Activated CD4-positive, alpha-beta T cell treated with anti-CD3 and anti-CD28 coated beads for 24 hours (primary cell): ENCODE measurements around the gene ATF6.
"Not testable (repeated sequence)": the region's sequence is repeated elsewhere in the genome, so short reads cannot be mapped to it uniquely, and the experiment has no call there.

Experiments
- DNase-seq, 2 donors: peaks; one replicate each; pipeline ENCODE4 v3.0.0-alpha.2; 2020; ENCODE audit warnings: low read depth in 2 of 2

Gene ATF6, protein sequence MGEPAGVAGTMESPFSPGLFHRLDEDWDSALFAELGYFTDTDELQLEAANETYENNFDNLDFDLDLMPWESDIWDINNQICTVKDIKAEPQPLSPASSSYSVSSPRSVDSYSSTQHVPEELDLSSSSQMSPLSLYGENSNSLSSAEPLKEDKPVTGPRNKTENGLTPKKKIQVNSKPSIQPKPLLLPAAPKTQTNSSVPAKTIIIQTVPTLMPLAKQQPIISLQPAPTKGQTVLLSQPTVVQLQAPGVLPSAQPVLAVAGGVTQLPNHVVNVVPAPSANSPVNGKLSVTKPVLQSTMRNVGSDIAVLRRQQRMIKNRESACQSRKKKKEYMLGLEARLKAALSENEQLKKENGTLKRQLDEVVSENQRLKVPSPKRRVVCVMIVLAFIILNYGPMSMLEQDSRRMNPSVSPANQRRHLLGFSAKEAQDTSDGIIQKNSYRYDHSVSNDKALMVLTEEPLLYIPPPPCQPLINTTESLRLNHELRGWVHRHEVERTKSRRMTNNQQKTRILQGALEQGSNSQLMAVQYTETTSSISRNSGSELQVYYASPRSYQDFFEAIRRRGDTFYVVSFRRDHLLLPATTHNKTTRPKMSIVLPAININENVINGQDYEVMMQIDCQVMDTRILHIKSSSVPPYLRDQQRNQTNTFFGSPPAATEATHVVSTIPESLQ

DNA sequence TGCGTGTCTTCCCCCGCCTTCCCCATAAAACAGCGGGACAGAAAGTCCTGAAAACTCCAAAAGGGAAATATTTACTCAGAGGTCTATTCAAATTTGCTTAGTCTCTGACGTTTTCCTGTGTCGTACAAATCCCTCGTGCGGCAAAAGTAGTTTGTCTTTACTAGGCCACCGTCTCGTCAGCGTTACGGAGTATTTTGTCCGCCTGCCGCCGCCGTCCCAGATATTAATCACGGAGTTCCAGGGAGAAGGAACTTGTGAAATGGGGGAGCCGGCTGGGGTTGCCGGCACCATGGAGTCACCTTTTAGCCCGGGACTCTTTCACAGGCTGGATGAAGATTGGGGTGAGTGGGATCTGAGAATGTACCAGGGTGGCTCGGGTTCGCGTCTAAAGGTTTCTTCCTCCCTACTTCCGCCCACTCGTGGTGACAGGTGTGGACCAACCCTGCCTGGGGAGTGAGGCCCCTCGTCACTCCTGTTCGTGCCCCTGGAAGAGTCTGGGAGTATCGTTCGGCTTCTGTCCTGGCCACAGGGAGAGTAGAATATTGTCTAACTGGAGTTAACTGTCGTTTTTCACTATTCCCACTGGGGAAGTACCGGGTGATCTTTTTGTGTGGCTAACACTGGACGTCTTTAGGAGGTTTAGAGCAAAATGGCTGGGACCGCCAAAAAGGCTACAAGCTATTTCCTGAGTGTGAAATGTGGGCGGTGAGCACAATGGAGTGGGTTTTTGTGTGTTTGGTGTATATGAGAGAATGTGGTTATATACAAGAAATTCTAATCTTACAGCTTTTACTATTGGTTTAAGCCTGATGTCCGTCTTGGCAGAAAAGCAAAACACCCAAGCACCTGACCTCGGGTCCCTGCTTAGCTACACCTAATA, at the start of gene ATF6:
Gene ATF6, plus strand, starts transcription at position 219 of the 880 bp plus-strand sequence. Its CDS starts 41 bp downstream, at position 260.
- DNase-seq, result peak; percentile 64 to 67

DNA sequence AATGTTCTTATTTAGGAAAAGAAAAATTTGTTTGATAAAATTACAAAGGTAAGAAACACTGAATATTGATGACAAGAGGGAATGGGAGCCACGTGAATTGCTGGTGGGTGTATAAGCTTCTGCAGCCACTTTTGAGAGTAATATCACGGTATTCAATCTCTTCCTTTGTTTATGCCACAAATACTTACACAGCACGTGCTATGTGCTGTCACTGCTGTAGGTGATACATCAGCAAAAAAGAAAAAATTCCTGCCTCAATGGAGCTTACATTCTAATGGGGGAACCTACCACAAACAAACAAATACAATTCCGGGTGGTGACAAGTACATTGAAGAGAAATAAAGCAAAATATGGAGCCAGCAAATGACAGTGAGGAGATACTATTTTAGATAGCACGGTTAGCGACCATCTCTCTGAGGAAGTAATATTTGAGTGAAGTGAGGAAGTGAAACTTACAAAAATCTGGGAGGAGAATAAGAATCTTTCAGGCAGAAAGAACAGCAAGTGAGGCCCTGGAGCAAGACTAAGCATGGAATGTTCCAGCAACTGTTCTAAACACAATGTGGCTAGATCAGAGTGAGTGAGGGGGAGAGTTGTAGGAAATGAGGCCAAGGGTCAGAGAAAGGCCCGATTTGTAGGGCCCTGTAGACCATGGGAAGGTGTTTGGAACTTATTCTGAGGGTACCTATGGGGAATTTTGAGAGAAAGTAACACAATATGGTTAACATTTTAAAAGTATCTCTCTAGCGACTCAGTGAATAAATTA, 47.4 kb upstream of the ATF6 start:
- DNase-seq, result no peak

DNA sequence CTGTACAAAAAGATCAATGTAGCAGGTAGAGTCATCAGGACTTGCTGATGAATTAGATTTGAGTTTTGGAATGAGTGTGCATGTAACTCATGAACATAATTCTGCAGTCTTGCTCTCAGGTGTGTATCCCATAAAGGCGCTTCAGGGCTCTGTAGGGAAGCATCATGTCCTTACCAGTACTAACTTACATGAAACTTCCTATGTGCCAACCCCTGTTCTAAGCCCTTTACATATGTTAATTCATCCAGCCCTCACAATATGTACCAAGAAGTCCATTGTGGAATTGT, 46.9 kb upstream of the ATF6 start:
- no peak for DNase-seq

DNA sequence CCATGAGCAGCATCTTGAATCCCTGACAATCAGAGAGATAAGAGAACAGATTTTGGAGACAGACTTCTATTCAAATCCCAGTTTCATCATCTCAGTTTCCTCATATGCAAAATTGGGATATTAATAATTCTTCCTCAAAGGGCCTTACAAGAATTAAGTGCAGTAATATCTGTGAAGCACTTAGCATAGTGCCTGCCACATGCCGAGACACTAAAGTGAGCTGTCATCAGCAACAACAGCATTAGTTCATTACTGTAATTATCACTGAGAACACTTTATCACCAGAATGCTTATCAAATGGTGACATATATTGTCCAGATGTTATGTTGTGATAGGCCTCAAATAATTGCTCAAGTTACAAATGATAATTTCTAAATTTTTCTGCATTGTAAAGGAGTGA, 45.7 kb upstream of the ATF6 start:
- DNase-seq, result no peak

DNA sequence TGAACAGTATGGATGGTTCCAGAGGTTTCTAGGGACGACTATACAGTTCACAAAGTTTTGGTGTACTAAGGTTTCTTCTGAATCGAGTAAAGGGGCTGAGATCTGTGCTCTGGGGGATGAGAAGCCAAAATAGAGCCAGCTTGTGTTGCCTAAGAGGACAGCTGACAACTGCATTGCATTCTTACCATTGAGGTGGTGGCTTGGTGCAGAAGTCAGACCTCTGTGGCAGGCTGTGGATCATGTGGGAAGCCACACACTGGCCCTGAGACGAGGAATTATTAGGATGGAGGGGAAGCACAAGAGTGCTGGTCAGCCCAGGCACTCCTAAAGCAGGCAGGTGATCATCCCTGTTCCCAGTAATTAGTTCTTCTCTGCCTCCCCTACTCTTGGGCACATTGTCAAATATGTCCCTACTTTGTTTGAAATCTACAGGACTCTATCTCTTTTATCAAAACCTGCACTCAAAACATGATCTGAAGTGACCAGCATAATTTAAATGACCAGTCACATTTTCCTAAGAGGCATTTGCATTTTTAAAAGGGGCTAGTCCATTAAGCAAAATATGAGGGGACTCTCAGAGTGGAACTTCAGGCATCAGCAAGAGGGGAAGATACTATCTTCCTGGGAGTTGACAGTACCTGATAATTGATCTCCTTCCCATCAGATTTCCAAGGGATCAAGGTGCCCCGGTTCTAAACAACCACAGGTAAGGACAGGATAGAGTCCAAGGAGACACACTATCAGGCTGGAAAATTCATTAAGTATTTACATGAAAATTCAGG, 45.0 kb upstream of the ATF6 start, which contains the start of gene FCRLB:
Gene FCRLB, plus strand, starts transcription at position 589 of the 782 bp plus-strand sequence. CDS start 1,129 bp downstream, outside the sequence.
- DNase-seq, result no peak

DNA sequence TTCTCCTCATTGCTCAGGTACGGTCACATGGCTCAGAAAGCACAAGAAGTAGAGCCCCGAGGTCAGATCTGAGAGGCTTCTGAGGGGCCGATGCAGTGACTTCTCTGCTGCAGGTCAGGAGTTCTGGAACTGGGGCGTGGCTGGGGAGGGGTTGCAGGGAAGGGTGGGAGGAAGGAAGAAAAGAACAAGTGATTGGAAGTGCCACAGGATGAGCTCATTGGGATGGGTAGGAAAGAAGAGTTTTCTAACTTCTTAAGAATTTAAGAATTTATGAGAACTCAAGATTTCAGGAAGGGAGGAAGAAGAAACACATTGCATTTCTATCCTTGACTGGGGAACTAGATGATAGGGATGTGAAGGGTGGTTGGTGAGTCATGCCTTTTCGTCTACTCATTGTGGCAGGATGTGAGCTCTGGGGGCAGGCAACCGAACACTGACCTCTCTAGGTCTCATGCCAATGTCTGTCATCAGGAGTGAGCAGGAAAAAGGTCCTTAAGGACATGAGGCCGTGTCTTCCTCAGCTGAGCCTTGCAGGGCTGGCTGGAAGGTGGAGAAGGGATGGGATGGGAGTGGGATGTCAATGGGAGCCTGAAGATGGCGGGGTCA, 44.3 kb upstream of the ATF6 start:
- no peak for DNase-seq

DNA sequence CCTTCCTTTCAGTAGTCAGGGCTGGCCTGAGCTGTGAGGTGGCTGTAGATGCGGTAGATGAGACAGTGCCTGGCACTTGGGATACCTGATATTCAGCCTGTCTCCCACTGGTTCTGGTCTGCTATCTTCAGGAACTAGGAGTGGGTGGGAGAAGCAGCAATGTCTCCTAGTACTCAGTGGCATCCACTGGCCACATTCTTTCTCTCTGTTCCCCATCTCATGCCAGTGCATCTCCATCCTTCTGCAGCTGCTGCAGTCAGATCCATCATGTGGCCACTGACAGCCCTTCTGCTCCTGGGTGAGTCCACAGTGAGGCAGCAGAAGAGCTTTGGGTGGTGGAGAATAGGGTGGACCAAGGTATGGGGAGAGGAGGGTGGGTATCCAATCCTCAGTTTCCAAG, 43.7 kb upstream of the ATF6 start:
- DNase-seq, result no peak

DNA sequence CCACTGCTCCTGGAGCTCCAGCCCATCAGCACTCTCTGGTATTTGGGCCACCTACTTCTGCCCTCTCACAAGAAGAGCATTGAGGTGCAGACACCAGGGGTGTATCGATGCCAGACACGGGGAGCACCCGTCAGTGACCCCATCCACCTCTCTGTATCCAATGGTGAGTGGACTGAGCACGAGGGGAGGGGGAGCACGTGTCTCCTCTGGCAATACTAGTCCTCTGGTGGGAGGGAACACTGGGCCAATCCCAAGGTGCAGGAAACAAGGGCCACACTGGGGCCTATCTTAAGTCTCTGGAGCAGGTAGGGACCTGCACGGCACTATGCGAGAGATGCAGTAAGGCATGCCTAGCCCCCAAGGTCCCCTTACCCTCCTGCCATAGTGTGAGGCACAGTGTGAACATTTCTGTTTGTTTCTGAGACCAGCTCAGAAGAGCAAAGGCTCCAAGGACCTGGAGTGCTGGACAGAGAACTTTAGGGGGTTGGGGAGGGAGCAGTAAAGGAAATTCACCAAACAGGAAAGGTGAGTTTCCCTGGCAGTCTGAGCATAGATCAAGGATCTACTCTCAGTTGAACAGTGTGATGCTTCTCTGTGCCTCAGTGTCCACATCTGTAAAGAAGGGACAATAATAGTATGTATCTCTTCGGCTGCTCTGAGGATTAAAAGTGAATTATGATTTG, 42.5 kb upstream of the ATF6 start:
- no peak for DNase-seq

DNA sequence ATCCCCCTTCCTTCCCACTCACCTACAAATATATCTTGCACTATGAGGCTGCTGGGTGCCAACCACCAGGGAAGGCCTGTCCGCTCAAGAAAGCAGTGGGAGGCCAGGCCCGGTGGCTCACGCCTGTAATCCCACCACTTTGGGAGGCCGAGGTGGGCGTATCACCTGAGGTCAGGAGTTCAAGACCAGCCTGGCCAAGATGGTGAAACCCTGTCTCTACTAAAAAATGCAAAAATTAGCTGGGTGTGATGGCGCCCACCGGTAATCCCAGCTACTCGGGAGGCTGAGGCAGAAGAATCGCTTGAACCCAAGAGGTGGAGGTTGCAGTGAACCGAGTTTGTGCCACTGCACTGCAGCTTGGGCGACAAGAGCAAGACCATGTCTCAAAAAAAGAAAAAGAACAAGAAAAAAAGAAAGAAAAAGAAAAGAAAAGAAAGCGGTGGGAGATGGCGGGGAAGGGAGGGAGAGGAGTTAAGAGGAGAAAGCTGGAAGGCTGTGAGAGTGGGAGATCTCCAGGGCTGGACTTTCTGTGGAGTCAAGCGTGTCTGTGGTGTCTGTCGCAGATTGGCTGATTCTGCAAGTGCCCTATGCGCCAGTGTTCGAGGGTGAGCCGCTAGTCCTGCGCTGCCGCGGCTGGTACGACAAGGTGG, 40.7 kb upstream of the ATF6 start:
- DNase-seq, result not testable (repeated sequence)

DNA sequence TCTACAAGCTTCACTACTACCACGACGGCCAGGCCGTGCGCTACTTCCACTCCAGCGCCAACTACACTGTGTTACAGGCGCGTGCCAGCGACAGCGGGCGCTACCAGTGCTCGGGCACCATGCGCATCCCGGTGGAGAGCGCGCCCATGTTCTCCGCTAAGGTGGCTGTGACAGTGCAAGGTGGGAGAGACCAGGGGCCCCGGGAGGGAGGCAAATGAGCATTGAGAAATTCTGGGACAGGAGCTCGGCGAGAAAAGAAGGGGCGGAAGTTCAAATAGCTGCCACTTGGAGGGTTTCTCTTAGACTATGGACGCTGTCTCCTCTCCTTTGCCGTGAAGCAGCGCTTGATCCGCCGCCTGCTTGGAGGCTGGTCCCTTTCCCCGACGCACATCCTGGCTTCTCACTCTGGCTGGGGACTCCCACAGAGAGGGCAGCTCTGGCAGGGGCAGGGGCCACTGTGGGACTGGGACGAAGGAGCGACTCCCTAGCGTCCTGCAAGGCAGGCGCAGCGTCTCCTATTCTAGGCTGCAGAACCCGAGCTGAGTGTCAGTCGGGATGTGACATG, 40.1 kb upstream of the ATF6 start:
- peak; percentile 11 to 13 for DNase-seq

DNA sequence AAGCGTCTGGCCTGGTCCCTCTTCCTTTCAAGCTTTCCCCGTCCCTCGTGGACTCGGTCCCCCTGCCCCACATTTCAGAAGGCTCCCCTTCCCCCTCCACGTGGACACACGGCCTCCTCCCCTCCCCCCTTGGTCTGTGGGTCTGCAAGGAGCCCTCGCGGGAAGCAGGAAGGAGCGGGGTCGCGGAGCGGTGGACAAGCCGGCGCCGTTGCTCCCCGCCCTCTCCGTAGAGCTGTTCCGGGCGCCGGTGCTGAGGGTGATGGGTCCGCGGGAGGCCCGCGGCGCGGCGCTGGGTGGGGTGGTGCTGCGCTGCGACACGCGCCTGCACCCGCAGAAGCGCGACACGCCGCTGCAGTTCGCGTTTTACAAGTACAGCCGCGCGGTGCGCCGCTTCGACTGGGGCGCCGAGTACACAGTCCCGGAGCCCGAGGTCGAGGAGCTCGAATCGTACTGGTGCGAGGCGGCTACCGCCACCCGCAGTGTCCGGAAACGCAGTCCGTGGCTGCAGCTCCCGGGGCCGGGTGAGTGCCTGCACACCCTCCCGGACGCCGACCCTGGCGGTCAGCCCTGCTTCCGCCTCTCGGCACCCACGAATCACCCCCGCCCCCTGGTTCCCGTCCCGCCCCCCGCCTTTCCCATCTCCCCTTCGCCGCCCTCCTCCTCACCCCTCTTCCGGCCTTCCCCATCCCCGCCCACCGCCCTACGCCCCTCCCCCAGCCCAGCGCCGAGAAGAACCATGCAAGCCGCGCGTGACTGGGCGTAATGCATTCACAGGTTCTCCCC, 39.5 kb upstream of the ATF6 start:
- DNase-seq, result peak; percentile 39 to 43

DNA sequence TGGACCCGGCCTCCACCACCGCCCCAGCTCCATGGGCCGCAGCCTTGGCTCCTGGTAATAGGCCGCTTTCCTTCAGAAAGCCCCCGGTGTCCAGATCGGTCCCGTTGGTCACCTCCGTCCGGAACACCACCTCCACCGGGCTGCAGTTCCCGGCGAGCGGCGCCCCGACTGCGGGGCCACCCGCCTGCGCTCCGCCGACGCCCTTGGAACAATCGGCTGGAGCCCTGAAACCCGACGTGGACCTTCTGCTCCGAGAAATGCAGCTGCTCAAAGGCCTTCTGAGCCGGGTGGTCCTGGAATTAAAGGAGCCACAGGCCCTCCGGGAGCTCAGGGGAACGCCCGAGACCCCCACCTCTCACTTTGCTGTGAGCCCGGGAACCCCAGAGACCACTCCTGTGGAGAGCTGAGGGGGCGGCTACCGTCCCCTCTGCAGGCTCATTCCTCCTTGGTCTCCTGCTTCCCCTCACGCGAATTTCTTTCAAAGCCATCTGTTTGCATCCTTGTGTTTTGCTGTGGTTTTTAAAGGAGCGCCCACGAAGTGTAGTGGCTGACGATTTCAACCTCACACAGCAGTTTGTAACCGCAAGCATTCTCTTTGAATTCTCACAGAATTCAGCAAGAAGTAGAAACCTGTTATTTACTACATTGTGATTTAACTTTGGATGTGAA, 38.7 kb upstream of the ATF6 start:
- no peak for DNase-seq

DNA sequence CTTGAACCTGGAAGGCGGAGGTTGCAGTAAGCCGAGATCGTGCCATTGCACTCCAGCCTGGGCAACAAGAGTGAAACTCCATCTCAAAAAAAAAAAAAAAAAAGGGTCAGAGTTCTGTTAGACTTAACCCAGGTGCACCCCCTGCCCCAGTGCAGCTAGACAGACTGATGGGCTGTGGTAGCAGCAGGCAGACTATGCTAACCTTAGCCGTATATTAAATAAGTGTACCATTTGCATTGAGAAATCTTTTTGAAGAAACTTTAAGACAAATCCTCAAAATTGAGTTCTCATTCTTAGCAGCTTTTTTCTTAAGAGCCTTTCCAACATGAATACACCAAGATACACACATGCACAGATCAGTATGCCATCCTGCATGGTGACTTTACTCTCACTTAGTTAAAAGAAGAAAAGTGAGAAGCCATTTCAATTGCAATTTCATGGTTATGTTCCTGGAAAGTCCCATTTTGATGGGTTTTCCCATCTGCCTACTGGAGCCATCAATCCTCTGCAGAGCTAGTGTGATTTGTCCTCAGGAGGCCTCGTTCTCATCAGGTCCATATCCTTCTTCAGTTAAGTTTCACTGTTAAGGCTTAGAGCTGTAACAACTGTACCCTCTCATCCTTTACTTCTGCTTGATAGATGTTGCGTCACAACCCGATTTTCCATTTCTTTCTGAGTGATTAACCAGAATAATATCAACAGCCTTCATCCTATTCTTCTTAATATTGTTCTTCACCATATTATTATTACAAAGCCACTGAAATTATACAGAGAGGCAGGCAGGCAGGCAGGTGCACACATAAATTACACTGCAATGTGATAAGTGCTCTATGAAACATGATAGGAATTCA, 37.5 kb upstream of the ATF6 start:
- no peak for DNase-seq

DNA sequence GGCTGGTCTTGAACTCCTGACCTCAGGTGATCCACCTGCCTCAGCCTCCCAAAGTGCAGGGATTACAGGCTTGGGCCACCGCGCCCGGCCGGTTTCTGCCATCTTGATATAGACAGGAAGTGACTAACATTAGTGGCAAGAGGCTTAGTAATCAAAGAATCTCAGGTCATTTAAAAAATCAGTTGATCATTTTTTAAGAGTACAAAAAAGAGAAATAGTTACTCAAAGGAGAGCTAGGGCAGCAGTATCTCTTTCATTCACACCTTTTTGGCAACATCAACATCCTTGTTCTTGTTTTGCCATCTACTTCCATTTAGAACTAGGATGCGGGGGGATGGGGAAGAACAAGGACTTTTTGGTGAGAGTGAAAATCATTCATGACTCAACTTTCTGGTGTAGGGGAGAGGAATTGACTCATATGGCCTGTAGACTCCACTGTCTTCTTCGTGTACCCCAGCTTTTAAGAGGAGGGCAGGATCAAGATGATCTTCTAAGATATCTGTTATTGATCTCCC, 36.0 kb upstream of the ATF6 start:
- peak; percentile 15 to 28 for DNase-seq

DNA sequence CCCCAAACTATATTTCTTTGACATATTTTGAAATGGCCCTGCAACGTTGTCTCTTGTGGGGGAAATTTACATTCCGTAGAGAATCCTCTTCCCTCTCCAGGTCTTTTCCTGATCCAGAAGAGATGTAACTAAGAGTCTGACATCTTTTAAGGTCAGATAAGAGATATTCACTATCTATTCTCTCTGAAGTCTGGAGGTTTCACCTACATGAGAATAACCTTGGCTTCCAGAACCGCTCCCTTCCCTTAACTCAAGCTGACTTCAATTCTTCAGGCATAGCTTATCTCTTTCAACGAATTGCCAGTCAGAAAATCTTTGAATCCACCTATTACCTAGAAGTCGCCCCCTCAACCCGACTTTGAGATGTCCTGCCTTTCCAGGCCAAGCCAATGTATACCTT, 34.9 kb upstream of the ATF6 start:
- no peak for DNase-seq

DNA sequence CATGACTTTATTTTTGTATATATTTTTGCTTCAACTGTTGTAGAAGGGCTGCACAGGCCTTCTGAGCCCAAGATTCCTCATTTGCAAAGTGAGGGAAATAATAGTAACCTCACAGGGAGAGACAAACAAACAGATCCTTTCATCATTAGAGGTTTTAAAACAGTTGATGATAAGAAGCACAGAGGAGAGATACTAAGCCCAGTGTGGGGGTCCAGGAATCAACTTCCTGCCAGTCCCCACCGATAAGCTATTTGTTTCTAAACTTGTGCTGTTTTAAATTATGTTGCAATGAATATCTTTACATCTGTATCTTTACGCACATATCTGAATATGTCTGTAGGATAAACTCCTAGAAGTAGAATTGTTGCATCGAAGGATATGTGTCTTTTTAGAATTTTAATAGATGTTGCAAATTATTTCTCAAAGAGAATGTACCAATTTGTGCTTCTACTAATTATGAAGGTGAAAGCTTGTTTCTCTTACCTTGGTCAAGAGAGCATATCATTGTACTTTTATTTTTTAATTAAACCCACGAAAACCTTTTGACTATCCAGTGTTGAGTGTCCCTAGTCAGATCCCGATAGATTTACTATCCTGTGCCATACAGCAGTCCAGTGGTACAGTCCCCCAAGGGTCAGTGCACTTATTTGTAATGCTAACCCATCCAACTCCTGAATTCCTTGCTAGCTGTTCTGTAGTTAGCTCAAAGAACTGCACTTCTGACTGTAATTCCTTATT, 34.0 kb upstream of the ATF6 start:
- DNase-seq, result no peak
